ENCODE results near the gene SNX6.
"Not testable (repeated sequence)": the region's sequence is repeated elsewhere in the genome, so short reads cannot be mapped to it uniquely, and the experiment has no call there.

The SNX6 gene

DNA sequence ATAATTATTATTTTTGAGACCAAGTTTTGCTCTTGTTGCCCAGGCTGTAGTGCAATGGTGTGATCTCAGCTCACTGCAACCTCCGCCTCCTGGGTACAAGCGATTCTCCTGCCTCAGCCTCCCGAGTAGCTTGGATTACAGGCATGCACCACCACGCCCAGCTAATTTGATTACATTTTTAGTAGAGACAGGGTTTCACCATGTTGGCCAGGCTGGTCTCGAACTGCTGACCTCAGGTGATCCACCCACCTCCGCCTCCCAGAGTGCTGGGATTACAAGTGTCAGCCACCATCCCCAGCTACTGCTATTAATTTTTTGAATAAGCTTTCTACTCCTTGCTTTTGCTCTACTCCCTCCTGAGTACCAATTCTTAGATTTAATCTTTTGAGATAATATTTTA, 108.9 kb downstream of the SNX6 start:
- DNase-seq (ENCODE audit: low read depth): not testable (repeated sequence)

DNA sequence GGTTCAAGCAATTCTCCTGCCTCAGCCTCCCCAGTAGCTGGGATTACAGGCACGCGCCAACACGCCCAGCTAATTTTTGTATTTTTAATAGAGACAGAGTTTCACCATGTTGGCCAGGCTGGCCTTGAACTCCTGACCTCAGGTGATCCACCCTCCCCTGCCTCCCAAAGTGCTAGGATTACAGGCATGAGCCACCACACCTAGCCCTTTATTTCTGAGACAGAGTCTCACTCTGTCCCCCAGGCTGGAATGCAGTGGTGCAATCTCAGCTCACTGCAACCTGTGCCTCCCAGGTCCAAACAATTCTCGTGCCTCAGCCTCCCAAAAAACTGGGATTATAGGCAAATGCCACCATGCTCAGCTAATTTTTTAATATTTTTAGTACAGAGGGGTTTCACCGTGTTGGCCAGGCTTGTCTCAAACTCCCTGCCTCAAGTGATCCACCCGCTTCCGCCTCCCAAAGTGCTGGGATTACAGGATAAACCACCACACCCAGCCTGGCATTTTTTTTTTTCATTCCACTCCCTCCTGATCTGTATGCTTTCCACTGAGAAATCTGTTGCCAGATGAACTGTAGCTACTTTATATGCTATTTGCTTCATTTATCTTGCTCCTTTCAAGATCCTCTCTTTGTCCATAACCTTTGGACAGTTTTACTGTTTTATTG, 109.5 kb downstream of the SNX6 start:
- DNase-seq (ENCODE audit: low read depth): not testable (repeated sequence)

All from GM04504 (cell line).